NCI-H128 (cell line): Measurements from ENCODE around the gene MYDGF.

Experiments used
- DNase-seq: peaks from one replicate; lab custom pipeline; 2025; ENCODE audit not compliant: unreplicated experiment; lab: John Stamatoyannopoulos, UW

MYDGF gene

GRCh38 chr19:4676955-4677731 lies 7.0 kb upstream of the MYDGF start:
- no peak for DNase-seq

DNA sequence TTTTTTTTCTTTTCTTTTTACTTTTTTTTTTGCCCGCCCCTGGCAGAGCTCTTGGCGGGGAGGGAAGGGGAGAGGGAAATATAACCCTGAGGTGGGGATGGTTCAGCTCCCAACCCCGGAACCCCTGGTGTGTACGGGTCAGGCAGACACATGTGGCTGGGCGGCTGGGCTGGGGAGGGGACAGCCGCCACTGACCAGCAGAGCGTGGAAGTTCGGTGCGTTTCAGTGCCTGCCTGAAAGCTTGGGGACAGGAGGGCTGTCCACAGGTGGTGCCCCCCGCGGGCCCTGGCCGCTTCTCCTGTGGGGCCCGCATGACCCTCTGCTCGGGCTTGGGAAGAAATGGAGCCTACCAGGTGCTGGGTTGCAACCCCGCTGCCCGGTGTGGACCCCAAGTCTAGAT lies 5.2 kb upstream of the MYDGF start:
- no peak for DNase-seq

DNA sequence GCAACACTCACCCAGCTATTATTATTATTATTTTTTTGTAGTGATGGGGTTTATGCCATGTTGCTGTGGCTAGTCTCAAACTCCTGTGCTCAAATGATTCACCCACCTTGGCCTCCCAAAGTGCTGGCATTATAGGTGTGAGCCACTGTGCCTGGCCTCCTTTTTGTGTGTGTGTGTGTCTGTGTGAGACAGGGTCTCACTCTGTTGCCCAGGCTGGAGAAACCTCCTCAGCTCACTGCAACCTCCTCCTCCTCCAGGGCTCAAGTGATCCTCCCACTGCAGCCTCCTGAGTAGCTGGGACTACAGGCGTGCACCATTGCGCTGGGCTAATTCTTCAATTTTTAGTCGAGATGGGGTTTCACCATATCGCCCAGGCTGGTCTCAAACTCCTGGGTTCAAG lies 3.6 kb upstream of the MYDGF start:
- DNase-seq: no peak

DNA sequence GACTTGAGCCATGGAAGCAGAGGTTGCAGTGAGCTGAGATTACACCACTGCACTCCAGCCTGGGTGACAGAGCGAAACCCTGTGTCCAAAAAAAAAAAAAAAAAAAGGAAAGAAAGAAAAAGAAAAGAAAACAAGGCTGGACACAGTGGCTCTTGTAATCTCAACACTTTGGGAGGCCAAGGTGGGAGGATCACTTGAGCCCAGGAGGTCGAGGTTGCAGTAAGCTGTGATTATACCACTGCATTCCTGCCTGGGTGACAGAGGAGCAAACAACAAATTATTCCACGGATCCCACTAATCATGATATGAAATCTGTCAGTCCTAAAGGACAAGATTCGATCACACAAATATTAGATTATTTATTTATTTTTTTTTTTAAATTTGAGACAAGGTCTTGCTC lies 3.1 kb upstream of the MYDGF start:
- DNase-seq: no peak

- no peak for DNase-seq
Observed at GRCh38 chr19:4671185-4671851, 1.2 kb upstream of the MYDGF start.

DNA sequence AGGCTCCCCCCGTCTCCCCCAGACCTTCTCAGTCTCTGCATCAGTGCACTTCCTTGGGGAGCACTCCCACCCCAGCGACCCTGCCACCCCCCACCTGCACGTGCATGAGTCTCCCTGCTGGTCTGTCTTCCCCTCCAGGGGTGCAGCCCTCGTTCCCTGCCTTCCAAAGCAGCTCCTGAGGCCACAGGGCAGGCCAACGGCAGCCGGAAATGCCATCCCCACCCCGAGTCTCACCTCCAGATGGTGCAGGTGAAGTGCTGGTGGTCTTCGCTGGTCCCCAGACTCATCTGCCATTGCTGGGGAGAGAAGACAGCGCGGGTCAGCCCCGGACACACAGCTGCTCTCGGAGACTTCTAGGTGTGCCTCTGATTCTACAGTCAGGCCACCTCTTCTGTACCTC lies 5.5 kb downstream of the MYDGF start:
- no peak for DNase-seq

- no peak for DNase-seq
Observed at GRCh38 chr19:4662812-4663211, 7.3 kb downstream of the MYDGF start.

- DNase-seq: no peak
Observed at GRCh38 chr19:4662020-4662695, 8.0 kb downstream of the MYDGF start.

- DNase-seq: no peak
Observed at GRCh38 chr19:4660993-4661392, 9.1 kb downstream of the MYDGF start.

DNA sequence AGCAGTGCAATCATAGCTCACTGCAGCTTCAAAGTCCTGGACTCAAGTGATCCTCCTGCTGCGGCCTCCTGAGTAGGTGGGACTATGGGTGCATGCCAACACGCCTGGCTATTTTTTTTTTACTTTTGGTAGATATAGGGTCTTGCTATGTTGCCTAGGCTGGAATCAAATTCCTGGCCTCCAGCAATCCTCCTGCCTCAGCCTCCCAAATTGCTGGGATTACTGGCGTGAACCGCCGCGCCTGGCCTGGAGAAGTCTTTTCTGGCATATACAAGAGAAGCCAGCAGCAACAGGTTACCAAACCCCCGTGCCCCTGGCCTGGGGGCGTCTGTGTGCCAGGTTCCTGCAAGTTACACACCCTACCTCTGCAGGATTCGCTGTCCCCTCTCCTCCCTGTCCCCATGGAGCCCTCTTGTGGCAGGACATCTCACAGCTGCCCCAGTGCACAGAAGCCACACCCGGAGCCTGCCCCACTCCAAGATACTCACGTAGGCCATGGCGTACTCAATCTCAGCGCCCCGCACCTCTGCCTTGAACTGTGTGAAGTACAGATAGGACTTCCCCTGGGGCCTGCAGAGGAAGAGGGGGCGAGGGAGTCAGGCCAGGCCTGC lies 9.9 kb downstream of the MYDGF start:
- no peak for DNase-seq

- no peak for DNase-seq
Observed at GRCh38 chr19:4657835-4658234, 12.3 kb downstream of the MYDGF start.

DNA sequence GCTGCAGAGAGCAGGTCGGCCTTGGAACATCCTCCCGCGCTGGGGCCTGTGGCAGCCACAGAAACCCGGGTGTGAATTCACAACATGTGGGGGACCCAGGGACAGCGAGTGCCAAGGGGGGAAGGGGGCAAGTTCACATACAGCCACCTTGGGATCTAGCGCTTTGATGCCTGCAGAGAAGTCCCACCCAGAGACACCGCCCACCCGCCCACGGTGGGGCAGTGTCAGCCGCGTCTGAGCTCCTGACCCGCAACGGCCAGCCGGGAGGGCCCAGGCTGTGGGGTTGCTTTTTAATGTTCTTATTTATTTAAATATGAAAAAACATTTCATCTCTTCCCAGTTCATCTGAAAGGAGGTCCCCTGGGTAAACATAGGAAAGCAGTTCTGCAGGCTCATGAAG lies 12.9 kb downstream of the MYDGF start:
- no peak for DNase-seq

- no peak for DNase-seq
Observed at GRCh38 chr19:4656102-4656501, 14.0 kb downstream of the MYDGF start.

GRCh38 chr19:4654437-4655361 lies 15.4 kb downstream of the MYDGF start:
- no peak for DNase-seq

GRCh38 chr19:4653793-4654436 lies 16.2 kb downstream of the MYDGF start:
- no peak for DNase-seq

GRCh38 chr19:4652075-4652474 lies 18.1 kb downstream of the MYDGF start:
- no peak for DNase-seq

DNA sequence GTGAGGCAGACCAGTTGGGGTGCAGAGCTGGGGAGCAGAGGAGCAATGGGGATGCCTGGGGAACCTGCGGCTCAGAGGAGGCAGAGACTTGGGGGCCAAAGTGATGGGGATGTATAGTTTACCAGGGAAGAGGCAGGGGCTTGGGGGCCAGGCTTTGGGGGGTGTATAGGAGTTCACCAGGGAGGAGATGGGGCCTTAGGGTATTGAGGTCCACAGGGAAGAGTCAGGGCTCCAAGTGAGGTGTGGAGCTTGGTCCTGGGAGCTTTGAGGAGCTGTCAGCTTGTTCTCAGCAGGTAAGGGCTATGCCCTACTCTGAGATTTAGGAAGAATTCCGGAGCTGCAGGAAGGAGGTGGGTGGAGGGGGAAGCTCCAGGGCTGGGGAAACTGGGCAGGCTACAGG lies 20.0 kb downstream of the MYDGF start:
- DNase-seq: no peak

DNA sequence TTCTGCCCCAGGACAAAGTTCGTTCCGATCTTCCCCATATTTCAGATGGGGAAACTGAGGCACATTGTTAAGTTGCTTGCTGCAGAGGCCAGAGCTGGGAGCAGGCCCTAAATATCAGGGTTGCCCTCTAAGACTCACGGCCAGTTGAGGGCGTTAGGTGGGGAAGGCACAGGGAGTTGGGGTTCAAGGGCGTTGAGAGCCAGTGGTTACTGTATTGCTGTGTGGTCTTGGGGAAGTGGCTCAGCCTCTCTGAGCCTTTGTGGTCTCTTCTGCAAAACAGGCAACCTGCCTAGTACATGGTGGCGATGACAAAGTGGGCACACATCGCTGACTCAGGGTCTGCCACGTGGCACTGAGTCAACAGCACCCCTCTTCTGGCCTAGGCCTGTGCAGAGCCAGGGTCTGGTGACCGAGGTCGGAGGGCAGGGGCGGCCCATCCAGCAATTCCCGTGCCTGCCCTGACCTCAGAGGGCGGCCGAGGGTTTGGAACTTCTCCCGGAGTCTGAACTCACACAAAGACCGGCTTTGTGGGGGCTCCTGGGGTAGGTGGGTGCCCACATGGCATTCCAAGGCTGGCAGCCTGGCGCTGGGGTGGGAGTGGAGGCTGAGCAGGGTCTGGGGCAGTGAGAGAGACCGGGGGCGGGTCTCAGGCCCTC lies 20.6 kb downstream of the MYDGF start:
- DNase-seq: no peak
